ENCODE measurements around the gene ARHGEF40. TPM values are rescaled to one million over a fixed set of nuclear protein-coding genes. Genes with fewer than 3 reads are reported as not detected.

The ARHGEF40 gene
- total RNA-seq = 4.2 and 12.1 TPM in 2 replicates

DNA sequence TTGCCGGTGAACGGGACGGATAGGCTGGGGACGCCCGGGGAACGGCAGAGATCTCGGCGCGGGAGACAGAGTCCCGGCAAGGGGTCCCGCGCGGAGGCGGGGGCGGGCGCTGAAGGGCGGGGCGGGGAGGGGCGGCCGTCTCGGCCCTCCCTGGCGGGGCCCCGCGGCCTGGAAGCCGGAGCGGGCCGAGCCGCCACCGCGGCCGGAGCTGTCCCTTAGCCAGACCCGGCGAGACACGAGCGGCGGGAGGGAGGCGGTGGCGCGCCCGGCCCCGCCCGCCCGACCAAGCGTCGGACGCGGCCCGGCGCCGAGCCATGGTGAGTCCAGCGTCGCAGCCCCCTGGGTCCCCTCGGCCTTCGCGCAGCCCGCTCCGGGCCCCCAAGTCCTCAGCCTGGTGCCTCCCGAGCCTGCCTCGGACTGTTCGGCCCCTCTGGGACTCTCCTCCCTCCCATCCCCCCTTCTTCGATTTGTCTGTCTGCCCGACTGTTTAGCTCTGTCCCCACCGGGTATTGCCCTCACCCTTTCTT lies at the start of gene ARHGEF40:
ARHGEF40 (plus strand) TSS at position 222 of the 527 bp plus-strand sequence; CDS start at position 315, 93 bp downstream.

DNA sequence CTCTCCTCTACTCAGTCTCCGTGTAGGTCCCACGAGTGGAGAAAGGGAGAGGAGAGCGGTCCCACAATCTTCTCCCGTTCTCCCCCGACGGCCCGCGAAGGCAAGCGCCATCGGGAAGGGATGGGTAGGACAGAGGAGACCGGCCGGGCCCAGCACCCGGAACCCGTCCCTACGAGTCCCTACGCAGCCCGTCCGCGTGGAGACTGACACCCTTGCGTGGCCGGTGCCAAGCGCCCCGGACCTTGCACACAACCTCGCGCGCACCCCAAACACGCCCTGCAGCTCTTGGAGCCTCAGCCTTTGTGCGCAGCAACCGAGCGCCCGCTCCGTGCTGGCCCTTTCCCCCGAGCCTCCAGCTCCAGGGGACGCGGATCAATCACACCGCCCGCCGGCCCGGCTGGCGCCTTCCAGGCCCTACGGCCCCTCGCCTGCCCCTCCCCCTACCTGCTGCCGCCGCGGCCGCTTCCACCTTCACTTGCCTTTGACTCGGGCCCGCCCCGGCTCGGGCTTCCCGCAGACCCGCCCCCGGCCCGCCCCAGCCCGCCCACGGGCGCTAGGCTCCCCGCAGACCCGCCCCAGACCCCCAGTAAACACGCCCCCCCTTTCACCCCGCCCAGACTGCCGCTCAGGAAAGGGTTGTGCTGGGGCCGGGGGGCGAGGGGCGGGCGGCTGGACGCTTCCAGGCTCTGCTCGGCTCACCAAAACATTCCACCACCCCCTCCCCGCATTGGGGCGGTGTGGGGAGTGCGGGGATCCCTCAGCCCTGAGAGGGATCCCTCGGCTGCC lies 45.3 kb upstream of the ARHGEF40 start, which contains the start of gene NDRG2:
NDRG2 (minus strand) TSS at position 477 of the 786 bp plus-strand sequence. CDS start 1,746 bp downstream, outside the sequence.

DNA sequence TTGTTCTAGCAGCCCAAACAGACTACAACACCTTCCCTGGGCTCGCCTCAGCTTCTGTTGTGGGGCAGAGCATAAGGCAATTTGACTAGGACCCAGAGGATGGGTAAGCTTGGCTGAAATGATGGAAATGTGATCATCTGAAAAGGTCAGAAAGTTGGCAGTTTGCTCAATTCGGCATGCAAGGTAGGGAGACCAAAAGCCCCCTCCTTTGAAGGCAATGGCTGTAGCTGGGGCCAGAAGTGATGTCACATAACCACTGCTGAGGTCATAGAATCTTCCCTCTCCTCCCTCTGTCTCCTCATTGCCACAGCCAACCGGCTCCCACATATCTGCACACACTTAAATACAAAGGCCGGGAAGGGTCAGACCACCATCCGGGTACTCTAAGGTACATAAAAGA lies 40.2 kb upstream of the ARHGEF40 start, which contains the start of gene TPPP2:
TPPP2 (plus strand) TSS at position 301 of the 400 bp plus-strand sequence. CDS start 365 bp downstream, outside the sequence.

DNA sequence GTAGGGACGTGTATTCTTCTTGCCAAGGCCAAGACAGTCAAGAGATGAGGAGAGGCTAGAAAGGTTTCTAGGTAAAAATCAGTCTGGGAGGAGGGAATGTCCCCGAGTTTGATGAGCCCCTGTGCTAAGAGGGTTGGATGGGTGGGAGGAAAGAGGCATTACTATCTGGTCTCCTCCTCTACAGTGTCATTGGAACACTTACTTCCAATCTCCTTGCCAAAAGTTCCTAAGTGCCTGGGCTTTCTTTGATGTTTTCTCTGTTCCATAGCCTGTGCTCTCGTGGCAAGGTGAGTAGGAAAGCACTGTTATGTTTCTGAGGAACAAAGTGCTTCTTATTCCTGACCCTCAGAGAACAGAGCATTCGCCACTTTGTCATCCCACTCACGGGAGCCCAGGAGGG lies 35.4 kb upstream of the ARHGEF40 start, which contains the start of gene RNASE13:
RNASE13 (minus strand) TSS at position 101 of the 400 bp plus-strand sequence. CDS start 519 bp downstream, outside the sequence.

DNA sequence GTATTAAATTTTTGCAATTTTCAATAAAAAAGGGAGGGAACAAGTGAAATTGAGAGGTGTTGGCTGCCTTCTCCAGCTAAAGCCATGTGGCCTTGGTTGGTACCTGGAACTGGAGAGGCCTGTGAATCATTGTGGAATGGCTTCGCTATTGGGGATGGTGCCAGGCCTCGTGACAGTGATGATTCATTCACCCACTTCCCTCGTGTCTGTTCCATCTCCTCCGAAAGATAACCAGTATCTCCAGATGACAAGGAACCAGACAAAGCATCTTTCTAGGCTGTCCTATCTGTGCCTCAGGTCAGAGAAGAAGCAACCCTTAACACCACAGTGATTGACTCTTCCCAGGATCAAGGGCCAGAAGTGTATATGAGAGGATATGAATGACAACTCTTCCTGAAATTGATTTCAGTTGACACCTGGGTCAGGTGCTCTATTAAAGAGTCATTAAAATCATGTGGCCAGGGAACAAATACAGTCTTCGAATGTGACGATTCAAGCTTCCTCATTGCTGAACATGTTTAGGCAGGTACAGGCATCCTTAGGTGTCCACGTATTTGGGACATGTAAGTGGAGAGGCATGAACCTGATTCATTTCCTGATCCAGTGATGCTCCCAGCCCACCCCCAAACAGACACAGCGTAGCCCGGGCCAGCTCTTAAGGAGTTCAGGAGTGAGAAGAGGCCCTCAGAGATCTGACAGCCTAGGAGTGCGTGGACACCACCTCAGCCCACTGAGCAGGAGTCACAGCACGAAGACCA lies 28.2 kb upstream of the ARHGEF40 start, which contains the start of gene RNASE7:
RNASE7 (plus strand) TSS at position 687 of the 758 bp plus-strand sequence. CDS start 631 bp downstream, outside the sequence.

DNA sequence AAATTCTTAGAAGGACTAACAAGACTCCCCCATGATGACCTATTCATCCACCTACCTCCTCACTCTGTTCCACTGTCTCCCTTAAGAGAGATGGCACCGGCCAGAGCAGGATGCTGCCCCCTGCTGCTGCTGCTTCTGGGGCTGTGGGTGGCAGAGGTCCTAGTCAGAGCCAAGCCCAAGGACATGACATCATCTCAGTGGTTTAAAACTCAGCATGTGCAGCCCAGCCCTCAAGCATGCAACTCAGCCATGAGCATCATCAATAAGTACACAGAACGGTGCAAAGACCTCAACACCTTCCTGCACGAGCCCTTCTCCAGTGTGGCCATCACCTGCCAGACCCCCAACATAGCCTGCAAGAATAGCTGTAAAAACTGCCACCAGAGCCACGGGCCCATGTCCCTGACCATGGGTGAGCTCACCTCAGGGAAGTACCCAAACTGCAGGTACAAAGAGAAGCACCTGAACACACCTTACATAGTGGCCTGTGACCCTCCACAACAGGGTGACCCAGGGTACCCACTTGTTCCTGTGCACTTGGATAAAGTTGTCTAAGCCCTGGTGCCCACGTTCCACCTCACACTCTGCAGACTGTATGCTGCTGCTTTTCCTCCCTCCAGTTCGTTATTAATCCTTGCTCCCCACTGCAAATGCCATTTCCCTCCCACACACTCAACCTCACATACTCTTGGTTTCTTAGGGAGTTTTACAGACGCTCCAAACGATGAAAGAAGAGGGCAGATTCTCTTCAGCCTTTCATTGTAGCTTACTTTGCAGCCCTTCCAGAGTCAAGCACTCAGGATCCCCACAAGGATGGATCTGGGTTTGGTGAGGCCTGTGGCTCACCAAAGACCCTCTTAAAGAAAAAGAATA lies 12.1 kb upstream of the ARHGEF40 start, which contains the start of gene RNASE8:
RNASE8 (plus strand) TSS at position 20 of the 873 bp plus-strand sequence; CDS start at position 91, 71 bp downstream.

DNA sequence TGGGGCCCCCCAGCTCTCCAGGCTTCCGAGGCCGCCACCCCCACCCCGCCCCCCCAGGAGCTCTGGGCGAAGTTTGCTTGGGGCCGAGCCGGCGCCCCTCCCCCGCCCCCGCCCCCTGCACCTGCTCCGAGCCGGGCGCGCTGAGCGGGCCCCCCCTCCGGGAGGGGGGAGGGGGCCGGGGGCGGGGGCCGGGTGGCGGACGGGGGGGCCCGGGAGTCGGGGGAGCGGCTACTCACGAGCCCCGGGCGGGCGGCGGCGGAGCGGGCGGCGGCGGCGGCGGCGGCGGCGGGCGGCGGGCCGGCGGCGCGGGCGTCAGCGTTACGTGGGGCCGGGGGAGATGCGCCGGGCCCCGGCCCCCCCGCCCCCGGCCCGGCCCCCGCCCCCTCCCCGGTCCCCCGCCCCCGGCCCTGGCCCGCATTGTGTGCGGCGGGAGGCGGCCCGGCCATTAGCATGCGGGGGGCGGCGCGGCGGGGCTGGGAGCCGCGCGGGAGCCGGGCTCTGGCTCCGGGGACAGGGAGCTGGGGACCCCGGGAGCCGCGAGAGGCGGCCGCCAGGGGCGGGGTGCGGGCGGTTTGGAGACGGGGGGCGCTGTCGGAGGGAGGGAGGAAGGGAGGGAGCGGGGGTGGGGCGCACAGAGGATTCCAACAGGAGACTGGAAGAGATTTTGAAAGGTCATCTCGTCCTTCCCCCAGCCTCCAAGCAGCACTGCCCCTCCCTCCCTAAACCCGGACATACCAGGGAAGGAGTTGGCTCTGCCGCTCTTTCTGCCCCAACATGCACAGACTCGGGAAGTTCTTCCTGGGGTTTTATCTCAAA lies 28.2 kb downstream of the ARHGEF40 start, which contains the start of gene ZNF219:
ZNF219 (minus strand) TSS at position 580 of the 816 bp plus-strand sequence. CDS start 5,064 bp downstream, outside the sequence.

DNA sequence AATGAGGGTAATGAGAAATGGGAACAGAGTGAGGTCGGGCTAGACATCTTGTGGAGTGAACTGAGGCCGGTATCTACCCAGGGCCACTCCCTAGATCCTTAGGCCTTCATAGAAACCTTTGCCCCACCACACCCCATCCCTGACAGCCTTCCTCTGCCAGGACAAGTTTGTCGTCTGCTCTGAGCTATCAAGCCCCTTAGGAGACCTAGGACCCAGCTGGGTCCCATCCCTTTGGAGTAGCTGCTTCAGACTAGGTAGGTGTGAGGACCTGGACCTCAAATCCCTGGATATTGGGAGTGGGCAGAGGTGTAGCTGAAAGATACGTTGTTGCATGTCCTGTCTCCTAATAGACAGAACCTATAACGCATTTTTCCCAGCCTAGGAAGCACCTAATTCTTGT lies 30.8 kb downstream of the ARHGEF40 start, which contains the start of gene TMEM253:
TMEM253 (plus strand) TSS at position 136 of the 400 bp plus-strand sequence. CDS start 278 bp downstream, outside the sequence.

Other genes starting within 250 kb of the ARHGEF40 start
- not detected in 2 replicates for gene RNASE3, start 178.9 kb upstream of the ARHGEF40 start, total RNA-seq
- gene RNASE2, start 114.8 kb upstream of the ARHGEF40 start, total RNA-seq = not detected in 2 replicates
- gene METTL17, start 80.3 kb upstream of the ARHGEF40 start, total RNA-seq = 24.1 and 24.5 TPM in 2 replicates
- gene SLC39A2, start 71.0 kb upstream of the ARHGEF40 start, total RNA-seq = not detected in 2 replicates
- 0.09 TPM in 1 of 2 replicates, not detected in the other for gene NDRG2, start 45.2 kb upstream of the ARHGEF40 start, total RNA-seq
- gene TPPP2, start 40.1 kb upstream of the ARHGEF40 start, total RNA-seq = not detected in 2 replicates
- gene RNASE13, start 35.5 kb upstream of the ARHGEF40 start, total RNA-seq = not detected in 2 replicates
- gene RNASE7, start 27.9 kb upstream of the ARHGEF40 start, total RNA-seq = not detected in 2 replicates
- gene RNASE8, start 12.5 kb upstream of the ARHGEF40 start, total RNA-seq = not detected in 2 replicates
- 2.5 and 2.8 TPM in 2 replicates for gene ZNF219, start 28.4 kb downstream of the ARHGEF40 start, total RNA-seq
- not detected in 2 replicates for gene TMEM253, start 30.8 kb downstream of the ARHGEF40 start, total RNA-seq
- gene OR5AU1, start 85.8 kb downstream of the ARHGEF40 start, total RNA-seq = not detected in 2 replicates
- gene HNRNPC, start 199.1 kb downstream of the ARHGEF40 start, total RNA-seq = 644 and 806 TPM in 2 replicates
- not detected in 2 replicates for gene RPGRIP1, start 209.8 kb downstream of the ARHGEF40 start, total RNA-seq

Data from endothelial cell of coronary artery (primary cell).